NT2/D1 (cell line): ENCODE results near the gene KCND3.

Experiments
- YY1 ChIP-seq: IDR thresholded peaks from 2 replicates; pipeline ENCODE4 v1.6.1; 2011; ENCODE audit not compliant: insufficient read length, insufficient read depth
- ZNF274 ChIP-seq: IDR thresholded peaks from 2 replicates; pipeline ENCODE4 v1.6.1; 2011; ENCODE audit warnings: mild to moderate bottlenecking, low read depth, low read length

DNA sequence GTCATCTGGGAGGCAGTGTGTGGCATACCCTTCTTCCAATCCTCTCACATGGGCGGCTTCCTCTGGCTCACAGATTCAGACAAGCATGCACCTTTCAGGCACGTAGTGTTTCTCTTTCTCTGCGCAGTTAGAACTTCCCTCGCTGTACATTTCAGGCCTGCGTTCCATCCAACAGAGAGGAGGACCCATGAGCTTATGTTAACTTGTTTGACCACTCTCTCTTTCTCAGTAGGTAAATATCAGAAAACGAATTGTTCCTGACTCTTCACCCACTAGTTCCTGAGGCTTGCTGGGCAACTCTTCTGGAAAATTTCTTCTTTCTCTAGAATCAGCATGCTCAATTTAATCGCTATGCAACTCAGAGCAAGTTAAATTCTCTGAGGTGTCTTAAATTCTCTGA lies 148.3 kb downstream of the KCND3 start:
- TF ChIP-seq YY1 = no peak
- no peak for TF ChIP-seq ZNF274
